GM12801 (cell line): Measurements from ENCODE around the gene TAAR9.

ENCODE experiments used
- CTCF ChIP-seq: IDR thresholded peaks from one replicate; pipeline ENCODE4 v1.5.1; 2011; ENCODE audit warnings: control low read depth; ENCODE audit not compliant: insufficient read length; ENCODE audit errors: extremely low read depth

Gene TAAR9

DNA sequence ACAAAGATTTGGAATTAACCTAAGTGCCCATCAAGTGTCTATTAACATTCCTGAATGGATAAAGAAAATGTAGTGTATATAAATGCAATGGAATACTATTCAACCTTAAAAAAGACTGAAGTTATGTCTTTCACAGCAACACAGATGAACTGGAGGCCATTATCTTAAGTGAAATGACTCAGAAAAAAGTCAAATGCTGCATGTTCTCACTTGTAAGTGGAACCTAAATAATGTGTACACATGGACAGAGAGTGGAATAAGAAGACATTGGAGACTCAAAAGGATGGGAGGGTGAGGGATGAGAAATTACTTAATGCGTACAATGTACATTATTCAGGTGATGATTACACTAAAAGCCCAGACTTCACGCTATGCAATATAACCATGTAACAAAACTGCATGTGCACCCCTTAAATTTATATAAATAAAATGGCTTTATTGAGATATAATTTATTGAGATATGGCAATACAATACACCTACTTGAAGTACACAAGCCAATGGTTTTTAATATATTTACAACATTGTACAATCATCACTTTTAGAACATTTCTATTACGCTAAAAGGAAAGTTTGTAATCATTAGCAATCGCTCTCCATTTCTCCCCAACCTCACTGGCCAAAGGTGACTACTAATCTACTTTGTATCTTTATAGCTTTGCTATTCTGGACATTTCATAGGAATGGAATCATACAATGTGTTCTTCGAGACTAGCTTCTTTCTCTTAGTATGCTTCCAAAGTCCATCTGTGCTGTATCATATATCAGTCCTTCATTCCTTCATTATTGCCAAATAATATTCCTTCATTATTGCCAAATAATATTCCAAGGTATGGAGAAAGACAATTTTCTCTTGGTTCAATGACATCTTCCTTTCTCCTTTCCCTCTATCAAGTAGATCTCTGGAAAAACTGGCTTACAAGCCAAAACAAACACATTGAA, 30.9 kb upstream of the TAAR9 start:
- TF ChIP-seq CTCF = no peak

- TF ChIP-seq CTCF = no peak
Measured at GRCh38 chr6:132511210-132511830, 26.8 kb upstream of the TAAR9 start.

- TF ChIP-seq CTCF = no peak
Measured at GRCh38 chr6:132511831-132512220, 26.3 kb upstream of the TAAR9 start.

DNA sequence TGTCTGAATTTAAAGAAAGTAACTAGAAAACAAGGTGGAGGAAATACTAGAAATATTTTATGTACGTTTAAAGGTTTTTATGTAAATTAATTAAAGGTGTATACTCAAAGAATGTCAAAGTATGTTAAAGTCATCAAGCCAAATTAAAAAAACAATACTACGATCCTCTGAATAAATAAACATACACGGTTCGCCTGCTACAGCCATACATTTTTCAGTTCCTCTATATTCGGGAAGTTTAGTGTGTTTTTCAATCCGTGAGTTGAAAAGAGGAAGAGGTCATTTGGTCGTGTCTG, 25.8 kb upstream of the TAAR9 start:
- no peak for TF ChIP-seq CTCF

DNA sequence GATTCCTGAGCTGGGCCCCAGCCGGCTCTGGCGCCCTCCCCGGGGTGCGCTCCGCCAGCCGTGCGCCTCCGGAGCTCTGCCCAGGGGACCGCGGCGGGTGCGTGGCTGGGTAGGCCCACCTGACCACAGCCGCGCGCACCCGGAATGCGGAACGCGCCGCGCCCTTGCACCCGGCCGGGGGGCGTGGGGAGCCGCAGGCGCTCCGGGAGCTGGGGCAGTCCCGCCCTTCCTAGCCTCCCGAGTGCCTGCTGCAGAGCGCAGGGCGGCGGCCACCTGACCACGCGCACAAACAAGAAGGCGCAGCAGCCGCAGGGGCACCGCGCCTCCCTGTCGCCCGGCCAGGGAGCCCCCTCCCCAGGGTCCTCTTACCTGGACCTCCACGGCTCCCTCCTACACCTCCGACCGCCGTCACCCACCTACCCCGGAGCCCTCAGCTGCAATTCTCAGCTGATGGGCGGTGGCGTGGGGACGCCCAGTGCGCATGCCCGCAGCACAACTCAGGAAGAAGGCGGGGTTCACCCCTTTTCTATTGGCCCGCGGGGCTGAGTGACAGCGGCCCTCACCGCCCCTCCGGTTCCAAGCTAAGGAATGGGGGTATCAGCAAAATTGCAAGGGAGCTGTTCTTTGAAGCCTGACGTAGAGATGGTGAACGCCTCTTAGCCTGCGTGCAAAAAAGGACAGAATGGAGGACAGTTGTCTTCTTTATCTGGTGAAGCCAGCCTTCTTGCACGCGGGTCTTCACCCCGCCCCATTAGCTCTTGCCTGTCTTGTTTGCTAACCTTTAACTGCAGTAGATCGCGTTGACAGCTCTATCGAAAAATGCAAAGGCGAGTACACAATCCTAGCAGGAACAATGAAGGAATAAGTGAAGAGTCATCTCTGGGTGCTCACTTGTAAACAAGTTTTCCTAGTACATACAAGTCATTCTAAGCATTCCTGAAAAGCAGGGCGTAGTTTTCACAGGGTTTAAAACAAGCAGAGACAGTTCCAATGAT, 25.1 kb upstream of the TAAR9 start, which contains the start of gene STX7:
Gene STX7, minus strand, starts transcription at position 479 of the 995 bp plus-strand sequence. CDS start 9,586 bp downstream, outside the sequence.
- no peak for TF ChIP-seq CTCF

GRCh38 chr6:132513831-132514545, 24.1 kb upstream of the TAAR9 start:
- TF ChIP-seq CTCF = no peak
